HG03196 (cell line): ENCODE measurements around the gene CENPF.

ENCODE experiments used
- ATAC-seq: cut with Tn5 transposase; IDR thresholded peaks from one replicate; pipeline ENCODE4 v1.9.1; 2021; ENCODE audit not compliant: unreplicated experiment

The CENPF gene

DNA sequence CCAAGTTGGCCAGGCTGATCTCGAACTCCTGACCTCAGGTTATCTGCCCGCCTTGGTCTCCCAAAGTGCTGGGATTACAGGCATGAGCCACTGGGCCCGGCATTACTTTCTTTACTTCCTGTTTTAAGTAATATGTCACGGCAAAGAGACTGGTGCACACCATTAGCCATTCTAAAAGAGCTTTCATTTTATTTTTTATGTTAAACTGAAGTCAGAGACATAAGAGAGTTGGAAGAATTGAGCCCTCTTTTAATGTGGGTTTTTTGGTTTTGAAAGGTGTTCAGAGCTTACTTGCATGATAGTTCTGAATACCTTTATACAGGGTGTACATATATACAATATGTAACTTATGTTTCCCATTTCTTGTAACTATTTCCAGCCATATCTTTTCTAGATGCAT, 14.3 kb downstream of the CENPF start:
- no peak for ATAC-seq

DNA sequence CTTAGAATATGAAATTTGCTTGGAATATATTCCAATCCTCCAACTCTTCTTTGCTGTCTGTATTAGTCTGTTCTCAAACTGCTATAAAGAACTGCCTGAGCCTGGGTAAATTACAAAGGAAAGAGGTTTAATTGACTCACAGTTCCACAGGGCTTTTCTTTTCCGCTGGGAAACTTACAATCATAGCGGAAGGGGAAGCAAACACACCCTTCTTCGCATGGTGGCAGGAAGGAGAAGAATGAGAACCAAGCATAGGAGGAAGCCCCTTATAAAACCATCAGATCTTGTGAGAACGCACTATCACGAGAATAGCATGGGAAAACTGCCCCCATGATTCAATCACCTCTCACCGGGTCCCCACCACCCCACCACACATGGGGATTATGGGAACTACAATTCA, 14.8 kb downstream of the CENPF start:
- ATAC-seq, result no peak

DNA sequence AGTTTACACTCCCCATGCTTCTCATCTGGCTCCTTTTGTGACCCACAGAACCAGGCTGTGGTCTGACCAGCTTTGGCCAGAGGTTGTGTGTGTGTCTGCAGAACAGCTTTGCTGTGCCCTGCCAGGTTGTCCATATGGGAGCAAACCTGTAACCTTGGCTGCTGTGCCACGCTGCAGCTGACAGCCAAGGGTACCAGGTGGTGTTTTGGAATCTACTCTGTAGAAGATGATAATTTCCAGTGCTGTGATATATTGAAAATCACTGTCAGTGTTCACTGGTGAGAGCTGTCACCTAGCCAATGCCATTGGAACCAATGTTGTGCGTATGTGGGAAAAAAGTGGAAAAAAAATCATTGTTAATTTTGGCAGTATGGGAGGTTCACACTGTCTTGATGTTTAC, 18.2 kb downstream of the CENPF start:
- no peak for ATAC-seq

DNA sequence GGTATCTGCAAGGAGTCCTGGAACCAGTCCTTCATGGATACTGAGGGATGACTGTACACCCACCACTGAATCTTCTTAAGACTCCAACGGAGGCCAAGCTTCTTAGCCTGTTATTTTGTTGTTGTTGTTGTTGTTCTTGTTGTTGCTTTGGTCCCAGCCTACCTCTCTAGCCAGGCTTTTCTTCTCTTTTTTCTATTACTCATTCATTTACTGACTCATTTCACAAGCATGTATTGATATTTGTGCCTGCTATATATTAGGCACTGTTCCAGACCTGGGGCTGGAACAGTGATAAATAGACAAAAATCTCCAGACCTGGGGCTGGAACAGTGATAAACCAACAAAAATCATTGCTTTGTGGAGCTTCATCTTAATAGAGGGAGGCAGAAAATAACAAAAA, 20.4 kb downstream of the CENPF start:
- ATAC-seq, result no peak

DNA sequence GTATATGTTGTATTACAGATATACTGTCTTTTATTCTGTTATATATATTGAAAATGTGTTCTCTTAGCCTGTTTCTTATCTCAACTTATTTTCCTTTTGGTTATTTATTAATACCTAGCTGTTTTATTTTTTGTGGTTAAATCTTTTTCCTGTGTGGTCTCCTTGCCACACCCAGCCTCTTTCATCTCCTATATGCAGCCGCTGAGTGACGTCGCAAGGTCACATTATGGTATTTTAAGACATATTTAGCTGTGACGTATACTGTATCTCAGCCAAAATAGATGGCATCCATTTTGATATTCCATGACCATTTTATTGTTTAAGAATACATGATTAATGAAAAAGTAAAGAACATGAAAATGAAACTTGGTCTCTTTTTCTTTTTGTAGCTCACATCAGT, 29.1 kb downstream of the CENPF start:
- ATAC-seq, result no peak

DNA sequence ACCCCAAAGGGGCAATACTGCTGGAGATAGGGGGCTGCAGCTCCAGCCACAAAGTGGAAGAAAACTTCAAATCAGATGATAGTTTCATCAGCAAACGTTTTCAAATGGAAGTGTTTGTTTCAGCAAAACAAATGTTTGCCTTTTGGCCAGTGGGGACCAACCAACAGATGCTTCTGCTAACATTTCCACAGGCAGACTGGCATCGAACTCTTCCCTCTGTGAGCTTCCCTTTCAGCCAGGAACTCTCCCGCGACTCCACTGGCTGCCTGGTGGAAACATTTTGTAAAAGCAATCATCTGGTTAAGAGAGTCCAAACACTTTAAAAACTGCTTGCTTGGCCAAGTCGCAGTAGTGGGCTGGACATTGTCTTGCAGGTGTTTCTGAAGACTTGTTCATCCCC, 30.7 kb downstream of the CENPF start:
- no peak for ATAC-seq

DNA sequence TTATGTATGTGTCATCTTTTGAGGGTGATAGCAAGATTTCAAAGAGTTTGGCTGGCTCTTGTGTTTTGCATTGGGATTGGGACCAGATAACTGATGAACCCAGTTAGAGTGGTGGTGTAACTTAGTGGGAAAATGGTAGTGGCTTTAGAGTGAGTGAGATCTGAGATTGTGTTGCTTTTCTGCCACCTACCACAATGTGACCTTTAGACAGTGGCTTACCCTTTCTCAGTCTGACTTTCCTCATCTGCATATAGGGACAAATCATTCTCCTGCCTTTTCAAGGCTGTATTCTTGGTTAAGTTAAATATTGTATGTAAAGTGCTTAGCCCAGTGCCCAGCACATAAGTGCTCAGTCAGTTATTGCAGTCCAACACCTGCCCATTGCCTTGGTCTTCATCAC, 31.3 kb downstream of the CENPF start:
- ATAC-seq, result no peak

DNA sequence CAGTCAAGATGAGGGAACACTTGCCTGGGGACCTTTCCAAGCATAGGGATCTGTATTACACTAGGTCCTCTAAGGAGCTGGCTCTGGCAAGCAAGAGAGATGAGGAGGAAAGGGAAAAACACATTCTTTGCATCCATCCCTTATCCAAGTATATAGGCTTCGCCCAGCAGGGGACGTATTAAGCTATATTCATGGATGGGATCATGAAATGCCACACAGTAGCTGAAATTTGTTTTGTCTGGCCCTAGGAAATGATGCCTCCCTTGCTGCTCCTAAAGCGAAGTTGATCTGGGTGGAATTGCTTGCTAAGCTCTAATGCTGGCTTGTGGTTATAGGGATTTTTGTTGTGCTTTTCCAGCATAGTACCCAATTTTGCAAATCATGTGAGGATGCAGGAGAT, 32.1 kb downstream of the CENPF start:
- no peak for ATAC-seq

DNA sequence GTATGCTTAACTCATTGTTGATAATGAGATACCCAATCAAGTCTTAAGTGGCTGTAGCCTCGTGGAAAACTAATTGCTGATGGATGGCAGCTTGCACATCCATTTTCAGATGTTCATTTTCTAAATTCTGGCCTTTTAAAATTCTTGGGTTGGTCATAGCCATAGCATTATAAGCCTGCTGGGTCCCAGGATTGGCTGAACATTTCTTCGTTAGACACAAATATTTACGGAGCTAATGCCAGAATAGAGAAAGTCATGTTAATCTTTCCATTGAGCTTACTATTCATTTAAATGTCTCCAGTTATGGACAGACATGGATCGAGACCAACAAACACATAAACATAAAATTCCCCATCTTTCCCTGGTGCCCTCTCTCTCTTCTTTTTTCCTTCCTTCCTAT, 32.5 kb downstream of the CENPF start:
- no peak for ATAC-seq

DNA sequence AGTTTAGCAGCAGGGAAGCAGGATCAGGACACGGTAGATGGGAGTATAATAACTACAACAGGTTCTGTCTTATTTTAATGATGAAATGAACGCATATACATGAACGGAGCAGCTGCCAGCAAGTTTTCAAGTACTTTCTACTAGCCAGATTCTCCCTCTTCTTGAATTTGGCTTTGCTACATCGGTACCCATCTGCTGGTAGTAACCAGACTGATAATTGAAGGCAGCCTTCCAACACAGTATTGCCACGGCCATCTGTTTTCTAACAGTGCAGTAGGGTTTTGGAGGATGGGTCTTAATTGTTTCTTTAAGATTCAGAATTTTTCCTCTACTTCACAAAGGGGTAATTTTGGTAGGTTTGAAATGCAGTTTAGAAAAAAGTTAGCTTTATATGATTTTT, 33.4 kb downstream of the CENPF start:
- no peak for ATAC-seq

DNA sequence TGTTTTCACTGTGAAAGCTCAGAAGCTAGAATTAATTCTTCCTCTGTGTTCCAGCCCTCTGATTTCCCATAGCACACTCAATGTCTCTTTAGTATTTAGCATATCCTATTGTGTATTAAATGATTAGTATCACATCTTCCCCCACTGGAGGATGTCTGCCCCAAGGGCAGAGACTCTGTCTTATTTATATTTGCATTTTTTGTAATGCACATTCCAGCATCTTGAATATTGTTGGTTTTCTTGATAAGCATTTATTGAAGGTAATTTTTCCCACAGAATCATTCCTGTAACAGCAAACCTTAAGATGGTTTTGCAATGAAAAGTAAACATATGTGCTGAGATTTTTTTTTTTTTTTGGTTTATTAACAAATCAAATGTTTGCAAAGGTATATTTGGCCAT, 34.1 kb downstream of the CENPF start:
- no peak for ATAC-seq

DNA sequence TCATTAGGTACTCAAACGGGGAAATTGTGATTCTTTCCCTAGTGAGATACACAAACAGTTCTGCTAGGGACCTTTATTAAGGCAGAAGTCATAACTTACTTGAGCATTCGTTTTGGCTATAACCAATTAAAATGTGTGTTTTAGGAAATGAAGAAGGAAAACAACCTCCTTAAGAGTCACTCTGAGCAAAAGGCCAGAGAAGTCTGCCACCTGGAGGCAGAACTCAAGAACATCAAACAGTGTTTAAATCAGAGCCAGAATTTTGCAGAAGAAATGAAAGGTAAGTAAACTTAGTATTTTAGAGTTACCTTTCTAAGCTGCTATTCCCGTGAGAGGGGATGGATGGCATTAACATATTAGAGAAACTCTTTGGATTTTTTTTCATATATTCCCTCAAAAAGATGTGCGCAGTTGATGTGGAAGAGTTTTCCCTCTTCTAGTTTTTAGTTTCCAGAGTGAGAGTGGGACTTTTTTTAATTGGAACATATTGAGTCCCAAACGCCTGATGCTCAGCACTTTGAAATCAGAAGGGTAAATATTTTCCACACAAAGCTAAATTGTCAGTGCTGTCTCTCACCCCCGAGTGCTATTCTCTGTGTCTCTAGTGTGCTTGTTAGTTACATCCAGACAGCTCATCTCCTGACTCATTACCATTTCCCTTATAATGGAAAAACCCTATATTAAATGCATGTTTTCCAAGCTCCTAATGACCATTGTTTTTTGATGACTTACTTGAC, 34.9 kb downstream of the CENPF start:
- peak; percentile 67 for ATAC-seq

DNA sequence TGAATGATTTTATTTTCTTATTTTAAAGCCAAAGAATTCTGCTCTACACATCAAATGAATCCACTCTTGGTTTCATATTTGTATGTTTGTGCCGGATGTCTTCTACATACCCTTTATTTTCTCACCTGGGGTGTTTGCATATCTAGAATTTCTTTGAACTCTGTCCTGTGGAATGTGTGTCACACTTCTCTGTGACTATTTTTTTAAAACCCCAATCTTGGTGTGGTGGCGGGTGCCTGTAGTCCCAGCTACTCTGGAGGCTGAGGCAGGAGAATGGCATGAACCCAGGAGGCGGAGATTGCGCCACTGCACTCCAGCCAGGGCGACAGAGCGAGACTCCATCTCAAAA, 35.4 kb downstream of the CENPF start:
- no peak for ATAC-seq

DNA sequence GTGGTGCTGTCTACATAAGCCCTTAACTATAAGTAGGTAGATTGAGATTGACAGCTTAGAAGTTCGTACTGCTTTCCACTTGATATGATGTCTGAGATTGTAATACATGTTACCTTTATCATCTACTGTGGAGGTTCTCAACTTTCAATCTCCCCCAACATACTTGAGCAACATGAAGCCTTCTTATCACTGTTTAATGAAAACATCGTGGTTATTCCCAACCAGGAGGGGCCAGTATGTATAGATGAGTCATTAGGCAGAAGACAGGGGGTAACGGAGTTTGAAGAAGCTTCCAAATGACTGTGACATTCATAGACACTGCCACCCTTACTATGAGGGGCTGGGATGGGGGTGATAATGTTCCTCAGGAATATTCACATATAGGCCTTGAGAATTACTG, 36.0 kb downstream of the CENPF start:
- no peak for ATAC-seq

DNA sequence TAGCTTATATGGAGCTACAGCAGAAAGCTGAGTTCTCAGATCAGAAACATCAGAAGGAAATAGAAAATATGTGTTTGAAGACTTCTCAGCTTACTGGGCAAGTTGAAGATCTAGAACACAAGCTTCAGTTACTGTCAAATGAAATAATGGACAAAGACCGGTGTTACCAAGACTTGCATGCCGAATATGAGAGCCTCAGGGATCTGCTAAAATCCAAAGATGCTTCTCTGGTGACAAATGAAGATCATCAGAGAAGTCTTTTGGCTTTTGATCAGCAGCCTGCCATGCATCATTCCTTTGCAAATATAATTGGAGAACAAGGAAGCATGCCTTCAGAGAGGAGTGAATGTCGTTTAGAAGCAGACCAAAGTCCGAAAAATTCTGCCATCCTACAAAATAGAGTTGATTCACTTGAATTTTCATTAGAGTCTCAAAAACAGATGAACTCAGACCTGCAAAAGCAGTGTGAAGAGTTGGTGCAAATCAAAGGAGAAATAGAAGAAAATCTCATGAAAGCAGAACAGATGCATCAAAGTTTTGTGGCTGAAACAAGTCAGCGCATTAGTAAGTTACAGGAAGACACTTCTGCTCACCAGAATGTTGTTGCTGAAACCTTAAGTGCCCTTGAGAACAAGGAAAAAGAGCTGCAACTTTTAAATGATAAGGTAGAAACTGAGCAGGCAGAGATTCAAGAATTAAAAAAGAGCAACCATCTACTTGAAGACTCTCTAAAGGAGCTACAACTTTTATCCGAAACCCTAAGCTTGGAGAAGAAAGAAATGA, 37.6 kb downstream of the CENPF start:
- ATAC-seq, result no peak

DNA sequence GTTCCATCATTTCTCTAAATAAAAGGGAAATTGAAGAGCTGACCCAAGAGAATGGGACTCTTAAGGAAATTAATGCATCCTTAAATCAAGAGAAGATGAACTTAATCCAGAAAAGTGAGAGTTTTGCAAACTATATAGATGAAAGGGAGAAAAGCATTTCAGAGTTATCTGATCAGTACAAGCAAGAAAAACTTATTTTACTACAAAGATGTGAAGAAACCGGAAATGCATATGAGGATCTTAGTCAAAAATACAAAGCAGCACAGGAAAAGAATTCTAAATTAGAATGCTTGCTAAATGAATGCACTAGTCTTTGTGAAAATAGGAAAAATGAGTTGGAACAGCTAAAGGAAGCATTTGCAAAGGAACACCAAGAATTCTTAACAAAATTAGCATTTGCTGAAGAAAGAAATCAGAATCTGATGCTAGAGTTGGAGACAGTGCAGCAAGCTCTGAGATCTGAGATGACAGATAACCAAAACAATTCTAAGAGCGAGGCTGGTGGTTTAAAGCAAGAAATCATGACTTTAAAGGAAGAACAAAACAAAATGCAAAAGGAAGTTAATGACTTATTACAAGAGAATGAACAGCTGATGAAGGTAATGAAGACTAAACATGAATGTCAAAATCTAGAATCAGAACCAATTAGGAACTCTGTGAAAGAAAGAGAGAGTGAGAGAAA, 38.4 kb downstream of the CENPF start:
- no peak for ATAC-seq

DNA sequence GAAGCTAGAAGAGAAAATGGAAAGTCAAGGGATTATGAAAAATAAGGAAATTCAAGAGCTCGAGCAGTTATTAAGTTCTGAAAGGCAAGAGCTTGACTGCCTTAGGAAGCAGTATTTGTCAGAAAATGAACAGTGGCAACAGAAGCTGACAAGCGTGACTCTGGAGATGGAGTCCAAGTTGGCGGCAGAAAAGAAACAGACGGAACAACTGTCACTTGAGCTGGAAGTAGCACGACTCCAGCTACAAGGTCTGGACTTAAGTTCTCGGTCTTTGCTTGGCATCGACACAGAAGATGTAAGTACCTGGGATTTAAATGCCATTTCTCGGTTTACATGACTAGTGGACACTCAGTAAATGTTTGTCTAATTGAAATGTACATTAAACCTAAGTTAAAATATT, 40.0 kb downstream of the CENPF start:
- no peak for ATAC-seq

DNA sequence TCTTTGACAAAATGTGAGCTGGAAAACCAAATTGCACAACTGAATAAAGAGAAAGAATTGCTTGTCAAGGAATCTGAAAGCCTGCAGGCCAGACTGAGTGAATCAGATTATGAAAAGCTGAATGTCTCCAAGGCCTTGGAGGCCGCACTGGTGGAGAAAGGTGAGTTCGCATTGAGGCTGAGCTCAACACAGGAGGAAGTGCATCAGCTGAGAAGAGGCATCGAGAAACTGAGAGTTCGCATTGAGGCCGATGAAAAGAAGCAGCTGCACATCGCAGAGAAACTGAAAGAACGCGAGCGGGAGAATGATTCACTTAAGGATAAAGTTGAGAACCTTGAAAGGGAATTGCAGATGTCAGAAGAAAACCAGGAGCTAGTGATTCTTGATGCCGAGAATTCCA, 42.7 kb downstream of the CENPF start:
- ATAC-seq, result no peak

DNA sequence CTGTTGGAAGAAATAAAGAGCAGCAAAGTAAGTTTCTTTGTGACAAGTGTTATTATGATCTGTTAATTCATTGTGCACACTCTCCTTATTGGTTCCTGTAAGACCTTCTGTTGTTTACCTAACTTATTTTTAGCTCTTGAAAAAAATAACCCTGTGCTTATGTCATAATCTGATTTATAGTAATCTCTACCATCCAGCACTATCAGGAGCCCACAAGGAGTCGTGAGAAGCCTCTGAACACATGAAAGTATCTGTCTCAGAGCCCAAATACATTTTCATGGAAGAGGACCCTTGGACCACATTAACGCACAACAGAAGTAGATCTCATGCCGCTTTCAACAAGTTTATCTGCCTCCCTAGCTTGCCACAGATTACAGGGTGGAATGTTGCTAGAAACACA, 45.8 kb downstream of the CENPF start:
- ATAC-seq, result no peak

DNA sequence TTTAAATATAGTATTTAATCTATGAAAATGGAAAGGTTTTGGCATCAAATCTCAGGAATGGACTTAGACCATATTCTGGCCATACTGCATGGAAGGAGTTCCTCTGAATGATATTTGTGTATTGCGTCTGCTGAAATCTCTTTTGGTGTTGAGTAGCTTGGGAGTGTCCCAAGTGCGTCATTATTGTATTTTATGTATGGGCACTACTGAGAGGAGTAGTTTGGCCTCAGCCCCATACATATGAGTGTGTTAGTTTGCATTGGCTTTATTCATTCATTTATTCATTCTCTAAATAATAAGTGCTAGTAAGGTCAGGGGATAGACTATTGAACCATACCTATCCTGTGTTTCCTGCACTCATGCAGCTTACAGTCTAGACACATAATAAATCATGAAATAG, 46.6 kb downstream of the CENPF start:
- no peak for ATAC-seq

DNA sequence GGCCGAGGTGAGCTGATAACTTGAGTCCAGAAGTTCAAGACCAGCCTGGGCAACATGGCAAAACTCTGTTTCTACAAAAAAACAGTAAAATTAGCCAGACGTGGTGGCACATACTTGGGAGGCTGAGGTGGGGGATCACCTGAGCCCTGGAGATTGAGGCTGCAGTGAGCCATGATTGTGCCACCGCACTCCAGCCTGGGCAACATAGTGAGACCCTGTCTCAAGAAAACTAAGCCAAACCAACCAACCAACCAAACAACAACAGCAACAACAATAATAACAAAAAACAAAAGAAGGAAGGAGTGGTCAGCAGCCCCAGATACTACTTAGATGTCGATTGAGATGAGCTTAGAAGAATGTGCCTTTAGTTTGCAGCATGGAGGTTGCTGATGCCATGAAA, 47.7 kb downstream of the CENPF start:
- ATAC-seq, result no peak

DNA sequence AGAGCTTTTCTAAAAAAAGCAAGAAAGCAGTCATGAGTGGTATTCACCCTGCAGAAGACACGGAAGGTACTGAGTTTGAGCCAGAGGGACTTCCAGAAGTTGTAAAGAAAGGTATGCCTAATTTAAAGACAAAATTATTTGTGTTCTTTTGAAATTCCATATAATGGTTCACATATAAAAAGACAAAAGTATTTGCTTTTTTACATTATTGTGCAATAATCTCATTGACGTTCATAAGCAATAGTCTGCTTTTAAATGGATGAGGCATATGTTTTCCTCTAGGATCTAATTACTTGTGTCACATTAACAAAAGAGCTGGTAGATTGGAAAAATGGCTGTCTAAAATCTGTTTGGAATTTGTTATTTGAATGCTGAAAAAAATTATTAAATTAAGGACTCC, 54.3 kb downstream of the CENPF start:
- ATAC-seq, result no peak
